Mucosa of gallbladder (tissue), 1 donor: Measurements from ENCODE around the gene ANKEF1. TPM values are rescaled to one million over a fixed set of nuclear protein-coding genes. Genes with fewer than 3 reads are reported as not detected.
"Not testable (repeated sequence)": the region's sequence is repeated elsewhere in the genome, so short reads cannot be mapped to it uniquely, and the experiment has no call there.

Source experiments
- DNase-seq: peaks from one replicate; pipeline ENCODE4 v3.0.0-alpha.2; 2020; ENCODE audit warnings: low spot score
- total RNA-seq: library from RNA; stranded (reverse); gene quantifications from one replicate; pipeline ENCODE4 v1.2.1, GENCODE V29; 2021
- donor health status: DM: no; HTN: no; CAD: no.

ANKEF1 gene
- total RNA-seq, result 8.2 TPM

- DNase-seq, result peak; percentile 81
Observed at GRCh38 chr20:10034717-10035571, at the start of gene ANKEF1. TSS of gene ANKEF1 (plus strand) at chr20:10034987. CDS start at chr20:10038302, 3,315 bp downstream.

DNA sequence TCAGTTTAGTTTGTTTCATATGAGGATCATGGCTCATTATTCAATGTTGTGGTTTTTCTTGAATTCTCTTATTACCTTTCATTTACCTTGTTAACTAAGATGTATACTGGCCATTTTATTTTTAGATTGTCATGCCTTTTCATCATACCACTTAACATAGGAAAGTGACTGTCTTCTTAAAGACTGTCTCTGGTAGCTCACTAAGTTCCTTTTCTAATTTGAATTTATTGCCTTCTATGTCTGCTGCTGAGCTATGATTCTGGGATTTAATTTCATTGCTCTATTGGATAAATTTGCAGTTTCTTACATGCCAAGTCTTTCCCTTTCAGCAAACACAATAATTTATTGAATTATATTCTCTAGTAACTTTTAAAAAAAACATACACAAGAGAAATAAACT lies 49.5 kb upstream of the ANKEF1 start:
- no peak for DNase-seq

DNA sequence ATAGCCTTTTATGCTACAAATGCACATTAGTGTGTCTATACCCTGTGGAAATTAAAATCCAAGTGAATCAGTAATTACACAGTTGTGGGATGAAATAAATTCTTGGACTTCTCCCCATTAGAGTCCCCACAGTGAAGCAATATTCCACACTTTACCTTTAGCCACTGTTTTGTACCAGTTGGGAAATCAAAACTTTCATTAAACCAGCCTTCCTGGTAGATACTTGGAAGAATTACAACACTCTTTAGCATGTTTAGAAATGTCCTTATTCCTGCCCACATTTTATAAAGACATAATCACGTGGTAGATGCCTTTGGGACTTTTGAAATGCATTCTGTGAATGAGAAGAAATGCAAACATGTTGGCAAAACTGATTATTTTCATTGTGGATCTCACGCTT lies 49.0 kb upstream of the ANKEF1 start:
- DNase-seq, result no peak

GRCh38 chr20:9989066-9989724 lies 45.6 kb upstream of the ANKEF1 start:
- DNase-seq, result no peak

- no peak for DNase-seq
Observed at GRCh38 chr20:9993137-9993536, 41.6 kb upstream of the ANKEF1 start.

DNA sequence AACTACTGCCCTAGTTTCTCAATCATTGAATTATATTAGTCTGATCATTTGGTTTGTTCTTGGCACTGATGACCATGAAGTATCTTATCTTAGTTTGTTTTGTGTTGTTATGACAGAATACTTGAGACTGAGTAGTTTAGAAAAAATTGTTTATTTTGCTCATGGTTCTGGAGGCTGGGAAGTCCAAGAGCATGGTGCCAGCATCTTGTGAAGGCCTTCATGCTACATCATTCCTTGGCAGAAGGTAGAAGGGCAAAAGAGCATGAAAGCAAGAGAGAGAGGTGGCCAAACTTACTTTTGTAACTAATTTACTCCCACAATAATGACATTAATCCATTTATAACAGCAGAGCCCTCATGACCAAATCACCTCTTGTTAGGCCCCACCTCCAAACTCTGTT lies 40.1 kb upstream of the ANKEF1 start:
- no peak for DNase-seq

DNA sequence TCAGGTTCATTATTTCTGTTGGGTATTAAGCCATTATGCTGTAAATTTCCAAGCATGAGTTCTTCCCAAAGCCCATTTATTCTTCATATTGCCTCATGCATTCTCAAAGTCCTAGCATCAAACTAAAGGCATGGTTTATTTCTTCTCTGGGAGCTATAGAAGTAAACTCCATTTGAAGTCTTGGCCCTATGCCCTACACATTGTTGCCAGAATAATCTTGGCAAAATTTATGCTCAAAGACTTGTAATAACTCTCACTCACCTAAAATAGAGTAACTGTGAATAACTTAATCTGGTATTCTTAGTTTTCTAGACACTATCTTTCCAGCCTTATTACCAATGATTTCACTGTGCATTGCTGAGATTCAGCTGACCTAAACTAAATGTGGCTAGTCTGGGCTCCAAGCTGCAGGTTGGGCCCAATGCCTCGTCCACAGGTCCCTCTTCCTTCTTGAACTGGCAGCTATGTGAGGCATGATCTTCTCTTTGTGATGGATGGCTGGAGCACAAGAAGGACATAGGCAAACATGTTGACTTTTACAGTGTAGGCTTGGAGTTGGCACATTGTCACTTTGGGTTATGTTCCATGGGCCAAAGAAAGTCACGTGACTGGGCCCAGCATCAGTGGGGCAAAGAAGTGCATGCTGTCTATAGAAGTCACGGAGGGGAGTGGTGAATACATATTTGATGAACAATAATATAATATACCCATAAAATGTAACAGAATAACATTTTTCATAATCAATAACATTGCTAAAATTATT lies 39.1 kb upstream of the ANKEF1 start:
- no peak for DNase-seq

GRCh38 chr20:9996944-9997343 lies 37.8 kb upstream of the ANKEF1 start:
- DNase-seq, result no peak

- peak; percentile 11 for DNase-seq
Observed at GRCh38 chr20:9999645-10000044, 35.1 kb upstream of the ANKEF1 start.

DNA sequence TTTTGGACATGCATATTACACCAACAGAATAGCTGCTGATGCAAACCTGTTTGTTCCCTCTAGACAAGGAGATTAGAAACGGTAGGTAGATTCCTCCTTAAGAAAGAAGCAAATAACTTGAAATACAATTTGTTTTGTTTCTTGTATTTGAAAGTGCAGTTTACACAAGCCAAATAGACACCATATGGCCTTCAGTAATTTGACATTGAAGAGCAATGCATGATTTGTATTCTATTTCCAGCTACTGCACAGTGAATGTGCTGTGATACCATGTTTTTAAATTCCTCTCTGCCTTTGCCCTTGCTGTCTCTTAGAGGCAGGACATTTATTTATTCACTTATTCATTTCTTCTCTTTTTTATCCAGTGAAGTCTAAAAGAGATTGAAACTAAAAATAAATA lies 31.9 kb upstream of the ANKEF1 start:
- DNase-seq, result no peak

DNA sequence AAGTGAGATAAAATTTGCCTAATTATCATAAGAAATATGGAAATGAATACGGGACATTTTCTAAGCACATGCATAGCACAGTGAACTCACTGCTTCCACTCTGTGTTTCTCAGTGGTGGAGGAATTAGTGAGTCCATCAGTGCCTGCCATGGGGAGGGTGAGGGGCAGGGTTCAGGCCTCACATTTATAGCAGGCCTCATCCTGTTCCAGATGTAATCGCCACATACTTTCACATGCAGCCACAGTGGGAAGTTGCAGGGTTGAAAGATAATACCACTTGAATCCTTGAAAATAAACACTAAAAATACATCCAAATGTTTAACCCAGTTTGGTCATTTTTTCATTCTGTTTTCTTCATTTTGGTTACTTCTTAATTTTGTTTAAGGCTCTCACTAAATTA lies 29.9 kb upstream of the ANKEF1 start:
- DNase-seq, result no peak

GRCh38 chr20:10005885-10006284 lies 28.9 kb upstream of the ANKEF1 start:
- DNase-seq, result no peak

- no peak for DNase-seq
Observed at GRCh38 chr20:10006447-10007090, 28.2 kb upstream of the ANKEF1 start.

GRCh38 chr20:10007158-10007557 lies 27.6 kb upstream of the ANKEF1 start:
- DNase-seq, result no peak

DNA sequence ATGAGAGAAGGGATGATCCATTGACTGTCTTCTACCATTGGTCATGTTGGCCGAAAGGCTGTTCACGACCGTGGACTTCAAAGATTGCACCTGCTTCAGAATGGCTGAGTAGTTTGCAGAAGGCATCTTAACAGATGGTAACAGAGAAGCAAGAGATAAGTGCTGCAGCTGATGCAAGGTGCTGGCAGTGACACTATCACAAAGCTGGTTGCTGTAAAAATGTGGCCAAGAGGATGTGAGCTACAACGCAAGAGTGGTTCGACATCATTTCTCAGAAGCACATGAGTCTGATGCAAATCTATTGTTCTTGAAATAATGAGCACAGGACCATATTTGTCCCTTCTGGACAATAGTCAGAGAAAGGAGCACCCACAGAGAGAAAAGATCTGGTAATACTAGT lies 27.0 kb upstream of the ANKEF1 start:
- DNase-seq, result no peak

GRCh38 chr20:10012464-10012863 lies 22.3 kb upstream of the ANKEF1 start:
- no peak for DNase-seq

- DNase-seq, result no peak
Observed at GRCh38 chr20:10014431-10014830, 20.4 kb upstream of the ANKEF1 start.

GRCh38 chr20:10020937-10021336 lies 13.8 kb upstream of the ANKEF1 start:
- DNase-seq, result no peak

- DNase-seq, result no peak
Observed at GRCh38 chr20:10022625-10023024, 12.2 kb upstream of the ANKEF1 start.

GRCh38 chr20:10023911-10024310 lies 10.9 kb upstream of the ANKEF1 start:
- no peak for DNase-seq

GRCh38 chr20:10031451-10032215 lies 3.2 kb upstream of the ANKEF1 start:
- DNase-seq, result not testable (repeated sequence)
